ENCODE data around the gene RAB44.
A peak's percentile ranks its signal among the peaks of the same experiment; 100 is the strongest.

The RAB44 gene

GRCh38 chr6:36760685-36761435, 63.2 kb downstream of the RAB44 start:
- TF ChIP-seq CTCF (IDR thresholded peaks at IDR 0.05; ENCODE audit: insufficient read depth, missing control alignments): no peak
- DNase-seq (ENCODE audit: insufficient read length, low spot score) (no peak), FAIRE-seq (no peak)

GRCh38 chr6:36762123-36762522, 64.5 kb downstream of the RAB44 start:
- DNase-seq (ENCODE audit: insufficient read length, low spot score) (no peak), FAIRE-seq (no peak)
- TF ChIP-seq CTCF (IDR thresholded peaks at IDR 0.05; ENCODE audit: insufficient read depth, missing control alignments): no peak

DNA sequence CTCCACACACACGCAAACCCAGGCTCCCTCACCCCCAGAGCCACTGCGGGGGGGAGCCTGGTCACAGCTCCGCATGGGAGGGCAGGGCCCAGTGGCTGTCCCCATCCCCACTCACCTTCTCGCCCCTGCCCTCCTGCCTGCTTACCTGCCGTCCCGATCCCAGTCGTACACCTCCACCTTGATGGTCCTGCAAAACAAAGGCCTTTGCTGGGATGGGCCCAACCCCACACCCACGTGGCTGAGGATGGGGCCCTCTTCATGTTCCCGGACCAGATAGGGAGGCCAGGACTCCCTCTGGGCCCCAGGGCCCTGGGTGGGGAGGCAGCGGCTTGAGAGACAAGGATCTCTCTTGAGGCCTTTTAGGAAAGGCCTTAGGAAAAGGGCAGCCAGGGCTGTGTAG, 67.6 kb downstream of the RAB44 start:
- FAIRE-seq: no peak
- no peak for TF ChIP-seq CTCF (IDR thresholded peaks at IDR 0.05; ENCODE audit: insufficient read depth, missing control alignments)
- DNase-seq (ENCODE audit: insufficient read length, low spot score): no peak

DNA sequence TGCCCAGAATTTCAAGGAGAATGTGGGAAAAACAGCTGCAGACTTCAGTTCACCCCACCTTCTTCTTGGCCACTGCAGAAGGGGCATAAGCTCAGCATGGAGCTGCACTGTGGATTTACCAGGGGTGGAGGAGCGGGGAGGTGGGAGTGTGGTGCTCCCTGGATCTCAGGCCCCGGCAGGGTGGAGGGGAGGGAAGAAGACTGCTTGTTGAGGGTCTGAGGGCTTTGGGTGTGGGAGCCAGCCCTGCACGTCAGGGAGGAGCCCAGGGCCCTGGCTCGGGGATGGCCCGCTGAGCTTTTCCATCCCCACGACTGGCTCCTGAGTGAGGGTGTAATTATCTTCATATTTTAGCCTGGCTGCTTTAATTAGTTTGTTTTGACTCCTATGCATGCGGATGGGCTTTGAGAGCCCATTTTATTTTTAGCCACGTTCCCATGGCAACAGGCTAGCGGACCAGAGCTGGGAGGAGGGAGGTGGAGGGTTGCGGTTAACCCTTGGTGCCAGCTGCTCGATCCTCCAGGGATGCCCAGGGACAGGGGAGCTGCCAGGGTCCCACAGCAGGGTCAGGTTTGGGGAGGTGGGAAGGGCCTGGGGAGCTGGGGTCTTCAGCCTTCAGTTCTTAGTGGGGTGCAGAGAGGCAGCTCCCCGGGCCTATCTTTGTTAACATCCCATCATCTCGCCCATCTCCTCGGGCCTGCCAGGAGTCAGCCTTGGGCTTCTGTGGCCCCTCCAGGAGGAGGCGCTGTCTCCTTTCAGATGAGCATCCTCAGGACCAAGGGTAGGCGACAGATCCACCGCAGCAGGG, 68.2 kb downstream of the RAB44 start:
- FAIRE-seq (no peak), DNase-seq (ENCODE audit: insufficient read length, low spot score) (peak; percentile 83)
- peak; percentile 99 for TF ChIP-seq CTCF (IDR thresholded peaks at IDR 0.05; ENCODE audit: insufficient read depth, missing control alignments)

GRCh38 chr6:36766399-36766945, 68.8 kb downstream of the RAB44 start:
- no peak for FAIRE-seq
- DNase-seq (ENCODE audit: insufficient read length, low spot score): no peak
- no peak for TF ChIP-seq CTCF (IDR thresholded peaks at IDR 0.05; ENCODE audit: insufficient read depth, missing control alignments)

- FAIRE-seq (no peak), DNase-seq (ENCODE audit: insufficient read length, low spot score) (no peak)
- no peak for TF ChIP-seq CTCF (IDR thresholded peaks at IDR 0.05; ENCODE audit: insufficient read depth, missing control alignments)
These were observed 71.6 kb downstream of the RAB44 start for GRCh38 chr6:36769183-36769675.
